Neural cell (in vitro differentiated cells): ENCODE data around the gene CABLES2. TPM values are rescaled to one million over a fixed set of nuclear protein-coding genes. Genes with fewer than 3 reads are reported as not detected.

Experiments used
- H2AFZ ChIP-seq: fragments of 200-600, 300-800 bp; sonication (generic), shearing (Covaris generic); 2 replicates; pipeline ENCODE4 v1.6.0; 2014; ENCODE audit warnings: low read depth, mild to moderate bottlenecking, antibody characterized with exemption, low read length, moderate library complexity
- H3F3A ChIP-seq: fragments of 200-600 bp; shearing (Covaris generic); 2 replicates; pipeline ENCODE4 v1.6.1; 2016; ENCODE audit warnings: mild to moderate bottlenecking, moderate library complexity, mixed read lengths, antibody characterized with exemption, low read length; ENCODE audit not compliant: insufficient read depth, poor library complexity, severe bottlenecking
- H3K27ac ChIP-seq: fragments of 200-600, 300-800 bp; sonication (generic), shearing (Covaris generic); 2 replicates; pipeline ENCODE4 v1.5.1; 2014; ENCODE audit warnings: mild to moderate bottlenecking, low read length, moderate library complexity
- H3K27me3 ChIP-seq: fragments of 300-800, 200-600 bp; sonication (generic), shearing (Covaris generic); 2 replicates; pipeline ENCODE4 v1.6.0; 2014; ENCODE audit warnings: mild to moderate bottlenecking, low read depth, low read length, moderate library complexity; ENCODE audit not compliant: insufficient read depth
- H3K36me3 ChIP-seq: fragments of 300-800, 200-600 bp; sonication (generic), shearing (Covaris generic); 2 replicates; pipeline ENCODE4 v1.5.1; 2014; ENCODE audit warnings: mild to moderate bottlenecking, antibody characterized with exemption, low read length, moderate library complexity; ENCODE audit not compliant: insufficient read depth
- H3K4me2 ChIP-seq: fragments of 300-800, 200-600 bp; sonication (generic), shearing (Covaris generic); 2 replicates; pipeline ENCODE4 v1.6.0; 2014; ENCODE audit warnings: mild to moderate bottlenecking, low read length
- H3K4me3 ChIP-seq: fragments of 300-800, 200-600 bp; sonication (generic), shearing (Covaris generic); 2 replicates; pipeline ENCODE4 v1.5.1; 2014; ENCODE audit warnings: mild to moderate bottlenecking, low read length, moderate library complexity
- H3K79me2 ChIP-seq: fragments of 200-600 bp; shearing (Covaris generic); replicated peaks from 2 replicates; pipeline ENCODE4 v1.6.0; 2014; ENCODE audit warnings: mild to moderate bottlenecking, low read length, moderate library complexity; ENCODE audit not compliant: insufficient read depth
- H3K9ac ChIP-seq: fragments of 300-800, 200-600 bp; sonication (generic), shearing (Covaris generic); 2 replicates; pipeline ENCODE4 v1.6.1; 2016; ENCODE audit warnings: mild to moderate bottlenecking, low read length, mixed read lengths
- H3K9me2 ChIP-seq: fragments of 200-600 bp; shearing (Covaris generic); 2 replicates; pipeline ENCODE4 v1.6.1; 2016; ENCODE audit warnings: mild to moderate bottlenecking, low read length, mixed read lengths; ENCODE audit not compliant: insufficient read depth
- H3K9me3 ChIP-seq: fragments of 200-600, 300-800 bp; sonication (generic), shearing (Covaris generic); 2 replicates; pipeline ENCODE4 v1.6.1; 2016; ENCODE audit warnings: mild to moderate bottlenecking, mixed run types, low read length, moderate library complexity, mixed read lengths
- H4K20me1 ChIP-seq: fragments of 200-600 bp; shearing (Covaris generic); 2 replicates; pipeline ENCODE4 v1.6.1; 2016; ENCODE audit warnings: mild to moderate bottlenecking, mixed run types; ENCODE audit not compliant: insufficient read depth
- EP300 ChIP-seq: fragments of 450-650 bp; conservative IDR thresholded peaks from 2 replicates; pipeline ENCODE4 v1.6.1; 2014; ENCODE audit warnings: antibody characterized with exemption, mild to moderate bottlenecking, moderate library complexity; ENCODE audit not compliant: poor library complexity, severe bottlenecking
- EZH2 ChIP-seq: fragments of 200-600, 300-800 bp; shearing (Covaris generic), sonication (generic); IDR thresholded peaks from 2 replicates; pipeline ENCODE4 v1.6.1; 2014; ENCODE audit warnings: antibody characterized with exemption, low read length, borderline replicate concordance, mild to moderate bottlenecking; ENCODE audit not compliant: insufficient read depth, poor library complexity, severe bottlenecking
- MXI1 ChIP-seq: fragments of 450-650 bp; conservative IDR thresholded peaks from 2 replicates; pipeline ENCODE4 v1.6.1; 2014; ENCODE audit warnings: antibody characterized with exemption, mild to moderate bottlenecking; ENCODE audit not compliant: poor library complexity, severe bottlenecking
- POLR2AphosphoS5 ChIP-seq: IDR thresholded peaks from 2 replicates; pipeline ENCODE4 v1.6.1; 2012
- RAD21 ChIP-seq: fragments of 450-650 bp; conservative IDR thresholded peaks from 2 replicates; pipeline ENCODE4 v1.6.1; 2014; ENCODE audit warnings: antibody characterized with exemption, mild to moderate bottlenecking, moderate library complexity
- REST ChIP-seq: IDR thresholded peaks from 2 replicates; pipeline ENCODE4 v1.6.1; 2012; ENCODE audit warnings: borderline replicate concordance
- SMC3 ChIP-seq: fragments of 450-650 bp; conservative IDR thresholded peaks from 2 replicates; pipeline ENCODE4 v1.6.1; 2014; ENCODE audit warnings: antibody characterized with exemption, mild to moderate bottlenecking, moderate library complexity; ENCODE audit not compliant: poor library complexity
- TAF1 ChIP-seq: IDR thresholded peaks from 2 replicates; pipeline ENCODE4 v1.6.1; 2012; ENCODE audit warnings: low read depth
- polyA plus RNA-seq: library from polyadenylated mRNA; depleted of rRNA; stranded (reverse); fragments of >200 nt; gene quantifications from 2 replicates; pipeline ENCODE4 v1.2.3, GENCODE V29; 2014
- TF ChIP-seq, protein P1 (sequence below): fragments of 450-650 bp; IDR thresholded peaks from 2 replicates; pipeline ENCODE4 v1.5.1; 2014; ENCODE audit warnings: antibody characterized with exemption, mild to moderate bottlenecking, moderate library complexity; ENCODE audit not compliant: poor library complexity, severe bottlenecking

CABLES2 gene
- polyA plus RNA-seq, 1 donor from 2014 or later, result 8.3 TPM

GRCh38 chr20:62381202-62381797, 25.8 kb downstream of the CABLES2 start:
- H3K9me2 ChIP-seq, result no peaks in the 10 kb centered on the region
- no peak overlapping the region for H3K27ac ChIP-seq
- H3K27me3 ChIP-seq, result no peaks in the 10 kb centered on the region
- H3K36me3 ChIP-seq, result no peaks in the 10 kb centered on the region
- no peaks in the 10 kb centered on the region for H3K9me3 ChIP-seq
- H3F3A ChIP-seq, result no peaks in the 10 kb centered on the region
- TF ChIP-seq EZH2, result no peak
- TF ChIP-seq POLR2AphosphoS5, result no peak
- no peak for TF ChIP-seq REST
- no peak for TF ChIP-seq SMC3
- TF ChIP-seq EP300, result no peak
- no peak for TF ChIP-seq TAF1
- TF ChIP-seq RAD21, result no peak
- TF ChIP-seq, protein P1, sequence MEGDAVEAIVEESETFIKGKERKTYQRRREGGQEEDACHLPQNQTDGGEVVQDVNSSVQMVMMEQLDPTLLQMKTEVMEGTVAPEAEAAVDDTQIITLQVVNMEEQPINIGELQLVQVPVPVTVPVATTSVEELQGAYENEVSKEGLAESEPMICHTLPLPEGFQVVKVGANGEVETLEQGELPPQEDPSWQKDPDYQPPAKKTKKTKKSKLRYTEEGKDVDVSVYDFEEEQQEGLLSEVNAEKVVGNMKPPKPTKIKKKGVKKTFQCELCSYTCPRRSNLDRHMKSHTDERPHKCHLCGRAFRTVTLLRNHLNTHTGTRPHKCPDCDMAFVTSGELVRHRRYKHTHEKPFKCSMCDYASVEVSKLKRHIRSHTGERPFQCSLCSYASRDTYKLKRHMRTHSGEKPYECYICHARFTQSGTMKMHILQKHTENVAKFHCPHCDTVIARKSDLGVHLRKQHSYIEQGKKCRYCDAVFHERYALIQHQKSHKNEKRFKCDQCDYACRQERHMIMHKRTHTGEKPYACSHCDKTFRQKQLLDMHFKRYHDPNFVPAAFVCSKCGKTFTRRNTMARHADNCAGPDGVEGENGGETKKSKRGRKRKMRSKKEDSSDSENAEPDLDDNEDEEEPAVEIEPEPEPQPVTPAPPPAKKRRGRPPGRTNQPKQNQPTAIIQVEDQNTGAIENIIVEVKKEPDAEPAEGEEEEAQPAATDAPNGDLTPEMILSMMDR, result no peak
- TF ChIP-seq MXI1, result no peak
- H3K79me2 ChIP-seq, result peaks cover 13% of the 10 kb centered on the region
- no peak overlapping the region for H3K4me3 ChIP-seq
- H2AFZ ChIP-seq, result no peak overlapping the region
- no peak overlapping the region for H3K9ac ChIP-seq
- no peak overlapping the region for H3K4me2 ChIP-seq
- H4K20me1 ChIP-seq, result no peaks in the 10 kb centered on the region

GRCh38 chr20:62378215-62378614, 28.9 kb downstream of the CABLES2 start:
- no peaks in the 10 kb centered on the region for H3F3A ChIP-seq
- no peak overlapping the region for H3K4me3 ChIP-seq
- H3K27me3 ChIP-seq, result no peaks in the 10 kb centered on the region
- no peaks in the 10 kb centered on the region for H3K79me2 ChIP-seq
- H2AFZ ChIP-seq, result no peak overlapping the region
- H3K27ac ChIP-seq, result no peak overlapping the region
- TF ChIP-seq, protein P1, result no peak
- TF ChIP-seq RAD21 (no peak), TAF1 (no peak), EZH2 (no peak), MXI1 (no peak)
- no peak overlapping the region for H3K4me2 ChIP-seq
- no peaks in the 10 kb centered on the region for H3K9me2 ChIP-seq
- no peaks in the 10 kb centered on the region for H3K9me3 ChIP-seq
- H3K9ac ChIP-seq, result no peak overlapping the region
- H3K36me3 ChIP-seq, result no peaks in the 10 kb centered on the region
- H4K20me1 ChIP-seq, result no peaks in the 10 kb centered on the region
